GM12878 (cell line): ENCODE results near the gene AP3M1. TPM values are rescaled to one million over a fixed set of nuclear protein-coding genes. Genes with fewer than 3 reads are reported as not detected.

Experiments
- ATAC-seq: fragments of 200-7000 bp; cut with Tn5 transposase; 3 replicates; pipeline ENCODE4 v1.9.1; 2020; ENCODE audit warnings: mild to moderate bottlenecking, moderate library complexity
- BruUV-seq: library from RNA; stranded (reverse); fragments of 400-500 nt; replicated peaks from 2 replicates; lab custom pipeline; 2021; lab: Mats Ljungman, UMichigan
- CTCF ChIA-PET: fragments of 300-600 bp; sonication (Branson Sonifier 250); formaldehyde crosslinking; extraction: SDS; loops from one replicate; lab custom pipeline; 2021; ENCODE audit warnings: inconsistent platforms; lab: Yijun Ruan, JAX
- POLR2A ChIA-PET: fragments of 350-600 bp; formaldehyde crosslinking; extraction: SDS; loops from one replicate; lab custom pipeline; 2021; ENCODE audit warnings: inconsistent platforms; lab: Charles Lee
- RAD21 ChIA-PET: fragments of 300-600 bp; sonication (Branson Sonifier 250); formaldehyde crosslinking; loops from one replicate; lab custom pipeline; 2023; ENCODE audit warnings: antibody characterized with exemption; ENCODE audit not compliant: unreplicated experiment; lab: Charles Lee
- SMC1A ChIA-PET: fragments of 300-600 bp; sonication (Branson Sonifier 250); formaldehyde crosslinking; loops from one replicate; lab custom pipeline; 2023; ENCODE audit not compliant: unreplicated experiment, uncharacterized antibody; lab: Charles Lee
- DNase-seq: peaks from one replicate; pipeline ENCODE4 v3.0.0-alpha.2; 2011; ENCODE audit warnings: low read depth, low spot score
- FAIRE-seq: peaks from 3 replicates; lab custom pipeline; 2011; peaks lifted over from hg19 to GRCh38; lab: Jason Lieb, UNC
- H2AFZ ChIP-seq: 2 replicates; pipeline ENCODE4 v1.6.0; 2011; ENCODE audit warnings: low read depth, low read length, control low read depth; ENCODE audit not compliant: control insufficient read depth
- H3K27ac ChIP-seq: 2 replicates; pipeline ENCODE4 v1.5.1; 2011; ENCODE audit warnings: control low read depth; ENCODE audit not compliant: control insufficient read depth, insufficient read depth
- H3K27me3 ChIP-seq, 2 experiments: replicated peaks in 1 of 2; 2 replicates each; pipeline versions ENCODE4 v1.6.0 to v1.6.1; 2011; ENCODE audit warnings: low read length in 1 of 2; ENCODE audit not compliant: control insufficient read depth in 2 of 2, insufficient read depth in 2 of 2
- H3K36me3 ChIP-seq, 2 experiments: 2 replicates each; pipeline ENCODE4 v1.5.1; 2011; ENCODE audit warnings: low read length in 1 of 2; ENCODE audit not compliant: control insufficient read depth in 2 of 2, insufficient read depth in 2 of 2
- H3K4me1 ChIP-seq: 2 replicates; pipeline ENCODE4 v1.6.1; 2011; ENCODE audit warnings: mild to moderate bottlenecking, low read length, moderate library complexity, mixed read lengths; ENCODE audit not compliant: control insufficient read depth, insufficient read depth
- H3K4me2 ChIP-seq: 2 replicates; pipeline ENCODE4 v1.6.0; 2011; ENCODE audit warnings: control low read depth; ENCODE audit not compliant: control insufficient read depth, insufficient read depth
- H3K4me3 ChIP-seq: fragments of 200-600 bp; sonication (generic); 2 replicates; pipeline ENCODE4 v1.5.1; 2016
- H3K79me2 ChIP-seq: 2 replicates; pipeline ENCODE4 v1.6.0; 2011; ENCODE audit warnings: low read length; ENCODE audit not compliant: control insufficient read depth, insufficient read depth
- H3K9ac ChIP-seq: 2 replicates; pipeline ENCODE4 v1.8.0; 2011; ENCODE audit warnings: low read length, control low read depth, mixed read lengths; ENCODE audit not compliant: control insufficient read depth, insufficient read depth
- H3K9me3 ChIP-seq: replicated peaks from 3 replicates; pipeline ENCODE4 v1.5.1; 2011; ENCODE audit warnings: mild to moderate bottlenecking, low read length; ENCODE audit not compliant: control insufficient read depth, insufficient read depth
- H4K20me1 ChIP-seq: 2 replicates; pipeline ENCODE4 v1.6.0; 2011; ENCODE audit not compliant: control insufficient read depth, insufficient read depth
- BCL3 ChIP-seq: IDR thresholded peaks from 2 replicates; pipeline ENCODE4 v1.6.1; 2011; ENCODE audit warnings: borderline replicate concordance, low read depth, mild to moderate bottlenecking, moderate library complexity, low read length; ENCODE audit not compliant: insufficient read depth, poor library complexity, severe bottlenecking
- BMI1 ChIP-seq: fragments of 450-650 bp; IDR thresholded peaks from 2 replicates; pipeline ENCODE4 v1.6.1; 2016; ENCODE audit warnings: mild to moderate bottlenecking, moderate library complexity, borderline replicate concordance
- ELK1 ChIP-seq: IDR thresholded peaks from 2 replicates; pipeline ENCODE4 v1.6.1; 2012; ENCODE audit warnings: low read depth, low read length, improper control_type of control experiment
- NFYA ChIP-seq: IDR thresholded peaks from 2 replicates; pipeline ENCODE4 v1.6.1; 2011; ENCODE audit warnings: low read depth, mild to moderate bottlenecking, low read length, improper control_type of control experiment, borderline replicate concordance
- NR2C1 ChIP-seq: fragments of 450-650 bp; IDR thresholded peaks from 2 replicates; pipeline ENCODE4 v1.6.1; 2017; ENCODE audit warnings: antibody characterized with exemption, mild to moderate bottlenecking, moderate library complexity
- PAX8 ChIP-seq: fragments of 450-650 bp; IDR thresholded peaks from 2 replicates; pipeline ENCODE4 v1.6.1; 2017; ENCODE audit warnings: mild to moderate bottlenecking, moderate library complexity
- SIN3A ChIP-seq: IDR thresholded peaks from 2 replicates; pipeline ENCODE4 v1.6.1; 2012; ENCODE audit warnings: low read depth, low read length, improper control_type of control experiment
- SMARCA5 ChIP-seq: fragments of 450-650 bp; IDR thresholded peaks from 2 replicates; pipeline ENCODE4 v1.6.1; 2017; ENCODE audit warnings: mild to moderate bottlenecking
- TCF3 ChIP-seq: IDR thresholded peaks from 2 replicates; pipeline ENCODE4 v1.6.1; 2012; ENCODE audit warnings: low read depth, mild to moderate bottlenecking, low read length, borderline replicate concordance; ENCODE audit not compliant: insufficient read depth
- ZBTB40 ChIP-seq: fragments of 450-650 bp; IDR thresholded peaks from 2 replicates; pipeline ENCODE4 v1.6.1; 2016; ENCODE audit warnings: mild to moderate bottlenecking, moderate library complexity, borderline replicate concordance
- WGBS: methylation state at CpG from one replicate; pipeline ENCODE4 v1.1.6; 2016; ENCODE audit warnings: low lambda C conversion rate; ENCODE audit not compliant: insufficient replicate concordance, insufficient coverage; ENCODE audit errors: missing lambda C conversion rate; 5-methylcytosine and 5-hydroxymethylcytosine counted together
- in situ Hi-C: fragments of 300-500 bp; cut with MboI; formaldehyde crosslinking; loops from 9 replicates; pipeline ENCODE4 v1.14.3; 2018; ENCODE audit warnings: mixed read lengths
- intact Hi-C: fragments of 100-400 bp; cut with micrococcal nuclease; formaldehyde crosslinking; loops from one replicate; pipeline ENCODE4 v1.14.2; 2022; ENCODE audit not compliant: unreplicated experiment
- polyA plus RNA-seq, 11 experiments: library from polyadenylated mRNA; depleted of rRNA in 4 of 11; unstranded in 6 of 11; stranded (reverse) in 5 of 11; fragments of >200 nt; fragmentation: Nextera tagmentation in 4 of 11; fragmentation: Illumina TruSeq in 1 of 11; extraction: Ambion mirVana in 4 of 11; extraction: Trizol in 1 of 11; gene quantifications; 1 replicate in 1 of 11; 2 replicates in 10 of 11; pipeline versions ENCODE4 v1.2.1 to v1.2.3, GENCODE V29; 2011 to 2016; ENCODE audit warnings: inconsistent platforms in 2 of 11, missing spikeins in 2 of 11, low read depth in 1 of 11
- total RNA-seq, 4 experiments: library from RNA; depleted of rRNA in 3 of 4; stranded (reverse); fragments of >200 nt in 3 of 4; fragmentation: Illumina TruSeq in 1 of 4; extraction: Trizol in 1 of 4; gene quantifications; 2 replicates each; pipeline versions ENCODE4 v1.2.1 to v1.2.3, GENCODE V29; 2013 to 2021

Gene AP3M1
- total and polyA plus RNA-seq, 10 of the 15 experiments (the other 5 are each of a cell fraction or from before 2014, with no cell fraction given) = 22.1 to 83.4 (median 47.7) TPM

DNA sequence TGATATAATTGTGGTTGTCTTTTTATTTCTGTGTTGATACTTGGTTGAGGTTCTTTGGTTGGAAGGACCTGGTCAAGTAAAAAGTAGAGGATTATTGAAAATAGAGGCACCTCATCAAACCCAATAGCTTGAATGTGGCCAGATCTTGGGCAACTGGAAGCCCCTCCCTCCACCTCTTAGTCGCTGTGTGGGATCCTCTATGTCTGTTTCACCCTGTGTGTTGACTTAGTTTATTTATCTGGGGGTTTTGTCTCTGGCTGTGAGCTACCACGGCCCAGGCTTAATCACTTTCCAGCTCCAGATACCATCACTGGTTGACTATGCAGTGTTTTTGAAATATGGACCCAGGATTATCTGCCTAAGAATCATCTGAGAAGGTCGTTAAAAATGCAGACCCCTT, 58.3 kb downstream of the AP3M1 start:
- Histone ChIP-seq H3K79me2 (no peaks in the 10 kb centered on the region), H3K4me1 (peaks cover 6% of the 10 kb centered on the region), H2AFZ (no peak overlapping the region), H3K36me3 (peaks cover 0 to 8% of the 10 kb centered on the region in 2 experiments; a peak in 1 of 4 replicates), H4K20me1 (no peaks in the 10 kb centered on the region), H3K9me3 (no peaks in the 10 kb centered on the region), H3K27me3 (no peaks in the 10 kb centered on the region), H3K4me2 (no peak overlapping the region), H3K27ac (no peak overlapping the region), H3K9ac (no peak overlapping the region), H3K4me3 (no peak overlapping the region)
- FAIRE-seq (no peak), DNase-seq (no peak), ATAC-seq (no peak)
- in situ Hi-C loops (loop anchor here (25.0 kb wide), 1 partner anchor 205 kb away; no protein-coding TSS in a partner anchor), intact Hi-C loops (no loop called here)
- BruUV-seq = no TSS peak
- ChIA-PET SMC1A (interaction anchor here (1.5 kb wide), 2 partner anchors 11 to 12 kb away, joined by 5 to 6 read pairs; no protein-coding TSS in a partner anchor), CTCF (interaction anchor here (0.6 to 1.3 kb wide), 3 partner anchors 11 to 139 kb away, joined by 3 to 5 read pairs (median 5); no protein-coding TSS in a partner anchor), RAD21 (interaction anchor here (0.8 to 0.9 kb wide), 2 partner anchors 204 to 206 kb away, joined by 3 to 4 read pairs; no protein-coding TSS in a partner anchor), POLR2A (no interaction called here)
- WGBS = 97% methylated on average over 3 of the region's 3 CpGs
- TF ChIP-seq BMI1 (no peak), NR2C1 (no peak), PAX8 (no peak)

GRCh38 chr10:74088722-74089121, 61.9 kb downstream of the AP3M1 start:
- POLR2A ChIA-PET = interaction anchor here (0.6 kb wide), 1 partner anchor 284 kb away, joined by 3 read pairs; no protein-coding TSS in a partner anchor
- SMC1A ChIA-PET = no interaction called here
- no peak for TF ChIP-seq SMARCA5
- no peak for TF ChIP-seq BCL3
- no peak for TF ChIP-seq TCF3
- TF ChIP-seq SIN3A = no peak
- TF ChIP-seq ZBTB40 = no peak
- no peak for TF ChIP-seq NFYA
- TF ChIP-seq ELK1 = no peak

More at GRCh38 chr10:74088722-74089121, 61.9 kb downstream of the AP3M1 start:
- no peaks in the 10 kb centered on the region for H3K27me3 ChIP-seq
- H3K4me3 ChIP-seq = no peak overlapping the region
- no TSS peak for BruUV-seq
- H3K36me3 ChIP-seq = no peaks in the 10 kb centered on the region; a peak in 1 of 4 replicates
- no peak for DNase-seq
- no peaks in the 10 kb centered on the region for H3K79me2 ChIP-seq
- WGBS = 65% methylated on average over 3 of the region's 3 CpGs
- ATAC-seq = no peak
- CTCF ChIA-PET = interaction anchor here (1.9 kb wide), 1 partner anchor 209 kb away, joined by 5 read pairs; no protein-coding TSS in a partner anchor
- intact Hi-C loops = no loop called here
- peaks cover 10% of the 10 kb centered on the region for H3K4me1 ChIP-seq
- no peak for FAIRE-seq
- H3K9me3 ChIP-seq = no peaks in the 10 kb centered on the region
- RAD21 ChIA-PET = no interaction called here
- H2AFZ ChIP-seq = no peak overlapping the region
- in situ Hi-C loops = loop anchor here (25.0 kb wide), 1 partner anchor 201 kb away; no protein-coding TSS in a partner anchor
- H3K4me2 ChIP-seq = no peak overlapping the region
- no peaks in the 10 kb centered on the region for H4K20me1 ChIP-seq
- no peak overlapping the region for H3K27ac ChIP-seq
- H3K9ac ChIP-seq = no peak overlapping the region
